ENCODE data around the gene FGD5.

- TF ChIP-seq CTCF (IDR thresholded peaks at IDR 0.05) (no peak), POLR2A (IDR thresholded peaks at IDR 0.05) (no peak)
Measured at GRCh38 chr3:14950274-14950673, 131.5 kb downstream of the FGD5 start.
